ENCODE data around the gene CIAO3.
"Not testable (repeated sequence)": the region's sequence is repeated elsewhere in the genome, so short reads cannot be mapped to it uniquely, and the experiment has no call there.

CIAO3 gene

DNA sequence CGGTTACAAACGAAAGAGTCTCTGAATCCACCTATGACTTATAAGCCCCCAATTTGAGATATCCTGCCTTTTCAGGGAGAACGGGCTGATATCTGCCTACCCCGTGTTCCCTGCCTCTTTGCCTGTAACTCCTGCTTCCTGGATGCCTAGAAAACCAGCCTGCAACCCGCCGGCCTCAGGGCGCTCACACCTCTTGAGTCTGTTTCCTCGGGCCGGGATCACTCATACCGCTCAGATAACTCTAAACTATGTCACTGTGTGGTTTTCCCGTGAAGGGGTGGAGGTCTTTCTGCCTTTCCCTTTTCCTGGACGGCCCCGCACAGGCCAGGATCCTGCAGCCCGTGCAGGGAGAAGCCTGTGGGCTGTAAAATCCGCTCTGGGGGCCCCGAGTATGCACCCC, 37.0 kb upstream of the CIAO3 start:
- Histone ChIP-seq H3K9me3 (no peaks in the 10 kb centered on the region), H3K4me1 (peaks cover 2% of the 10 kb centered on the region), H3K36me3 (no peaks in the 10 kb centered on the region), H3K27me3 (no peaks in the 10 kb centered on the region), H3K4me3 (ENCODE audit: low read depth, low read length) (no peak overlapping the region)
- no peak for DNase-seq
- TF ChIP-seq, protein P1, sequence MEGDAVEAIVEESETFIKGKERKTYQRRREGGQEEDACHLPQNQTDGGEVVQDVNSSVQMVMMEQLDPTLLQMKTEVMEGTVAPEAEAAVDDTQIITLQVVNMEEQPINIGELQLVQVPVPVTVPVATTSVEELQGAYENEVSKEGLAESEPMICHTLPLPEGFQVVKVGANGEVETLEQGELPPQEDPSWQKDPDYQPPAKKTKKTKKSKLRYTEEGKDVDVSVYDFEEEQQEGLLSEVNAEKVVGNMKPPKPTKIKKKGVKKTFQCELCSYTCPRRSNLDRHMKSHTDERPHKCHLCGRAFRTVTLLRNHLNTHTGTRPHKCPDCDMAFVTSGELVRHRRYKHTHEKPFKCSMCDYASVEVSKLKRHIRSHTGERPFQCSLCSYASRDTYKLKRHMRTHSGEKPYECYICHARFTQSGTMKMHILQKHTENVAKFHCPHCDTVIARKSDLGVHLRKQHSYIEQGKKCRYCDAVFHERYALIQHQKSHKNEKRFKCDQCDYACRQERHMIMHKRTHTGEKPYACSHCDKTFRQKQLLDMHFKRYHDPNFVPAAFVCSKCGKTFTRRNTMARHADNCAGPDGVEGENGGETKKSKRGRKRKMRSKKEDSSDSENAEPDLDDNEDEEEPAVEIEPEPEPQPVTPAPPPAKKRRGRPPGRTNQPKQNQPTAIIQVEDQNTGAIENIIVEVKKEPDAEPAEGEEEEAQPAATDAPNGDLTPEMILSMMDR (IDR thresholded peaks at IDR 0.05; ENCODE audit: low read depth, low read length), result no peak

DNA sequence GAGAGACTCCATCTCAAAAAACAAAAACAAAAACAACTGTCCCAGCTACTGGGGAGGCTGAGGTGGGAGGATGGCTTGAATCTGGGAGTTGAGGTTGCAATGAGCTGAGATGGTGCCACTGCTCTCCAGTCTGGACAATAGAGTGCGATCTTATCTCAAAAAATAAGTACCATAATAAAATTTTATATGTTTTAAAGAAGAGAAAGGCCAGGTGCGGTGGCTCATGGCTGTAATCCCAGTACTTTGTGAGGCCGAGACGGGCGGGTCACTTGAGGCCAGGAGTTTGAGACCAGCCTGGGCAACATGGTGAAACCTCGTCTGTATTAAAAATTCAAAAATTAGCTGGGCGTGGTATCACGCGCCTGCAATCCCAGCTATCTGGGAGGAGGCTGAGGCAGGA, 36.0 kb upstream of the CIAO3 start:
- TF ChIP-seq, protein P1 (IDR thresholded peaks at IDR 0.05; ENCODE audit: low read depth, low read length), result no peak
- Histone ChIP-seq H3K4me1 (no peaks in the 10 kb centered on the region), H3K27me3 (no peaks in the 10 kb centered on the region), H3K36me3 (no peaks in the 10 kb centered on the region), H3K4me3 (ENCODE audit: low read depth, low read length) (no peak overlapping the region), H3K9me3 (no peaks in the 10 kb centered on the region)
- DNase-seq, result no peak

DNA sequence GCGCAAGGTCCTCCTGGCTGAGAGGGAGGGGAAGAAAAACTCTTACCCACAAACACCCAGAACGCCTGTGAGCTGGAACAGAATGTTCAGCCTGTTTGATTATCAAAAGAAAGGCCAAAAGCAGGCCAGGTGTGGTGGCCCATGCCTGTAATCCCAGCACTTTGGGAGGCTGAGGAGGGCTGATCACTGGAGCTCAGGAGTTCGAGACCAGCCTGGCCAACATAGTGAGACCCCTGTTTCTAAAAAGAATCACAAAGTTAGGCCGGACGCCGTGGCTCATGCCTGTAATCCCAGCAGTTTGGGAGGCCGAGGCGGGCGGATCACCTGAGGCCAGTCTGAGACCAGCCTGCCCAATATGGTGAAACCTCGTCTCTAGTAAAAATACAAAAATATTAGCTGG, 35.5 kb upstream of the CIAO3 start:
- not testable (repeated sequence) for DNase-seq; H3K27me3 ChIP-seq; H3K9me3 ChIP-seq; H3K4me3 ChIP-seq (ENCODE audit: low read depth, low read length); H3K4me1 ChIP-seq; H3K36me3 ChIP-seq

- H3K4me3 ChIP-seq (ENCODE audit: low read depth, low read length), result no peak overlapping the region
- TF ChIP-seq, protein P1 (IDR thresholded peaks at IDR 0.05; ENCODE audit: low read depth, low read length), result no peak
- no peaks in the 10 kb centered on the region for H3K4me1 ChIP-seq
- DNase-seq, result no peak
- no peaks in the 10 kb centered on the region for H3K36me3 ChIP-seq
- H3K27me3 ChIP-seq, result no peaks in the 10 kb centered on the region
- no peaks in the 10 kb centered on the region for H3K9me3 ChIP-seq
These were observed 34.5 kb upstream of the CIAO3 start for GRCh38 chr16:775236-775796.

- no peaks in the 10 kb centered on the region for H3K9me3 ChIP-seq
- H3K4me3 ChIP-seq (ENCODE audit: low read depth, low read length), result no peak overlapping the region
- H3K27me3 ChIP-seq, result no peaks in the 10 kb centered on the region
- no peaks in the 10 kb centered on the region for H3K4me1 ChIP-seq
- H3K36me3 ChIP-seq, result no peaks in the 10 kb centered on the region
- TF ChIP-seq, protein P1 (IDR thresholded peaks at IDR 0.05; ENCODE audit: low read depth, low read length), result no peak
- DNase-seq, result no peak
These were observed 33.5 kb upstream of the CIAO3 start for GRCh38 chr16:774086-775001.

- DNase-seq, result no peak
- H3K4me1 ChIP-seq, result no peaks in the 10 kb centered on the region
- H3K27me3 ChIP-seq, result no peaks in the 10 kb centered on the region
- TF ChIP-seq, protein P1 (IDR thresholded peaks at IDR 0.05; ENCODE audit: low read depth, low read length), result no peak
- H3K9me3 ChIP-seq, result no peaks in the 10 kb centered on the region
- no peak overlapping the region for H3K4me3 ChIP-seq (ENCODE audit: low read depth, low read length)
- no peaks in the 10 kb centered on the region for H3K36me3 ChIP-seq
These were observed 32.2 kb upstream of the CIAO3 start for GRCh38 chr16:772959-773358.

Measured in BE2C (cell line).